GM19455 (cell line): ENCODE data around the gene DLD.
"Not testable (repeated sequence)": the region's sequence is repeated elsewhere in the genome, so short reads cannot be mapped to it uniquely, and the experiment has no call there.

Source experiments
- ATAC-seq: cut with Tn5 transposase; IDR thresholded peaks from one replicate; pipeline ENCODE4 v1.9.1; 2021; ENCODE audit not compliant: unreplicated experiment

DLD gene

DNA sequence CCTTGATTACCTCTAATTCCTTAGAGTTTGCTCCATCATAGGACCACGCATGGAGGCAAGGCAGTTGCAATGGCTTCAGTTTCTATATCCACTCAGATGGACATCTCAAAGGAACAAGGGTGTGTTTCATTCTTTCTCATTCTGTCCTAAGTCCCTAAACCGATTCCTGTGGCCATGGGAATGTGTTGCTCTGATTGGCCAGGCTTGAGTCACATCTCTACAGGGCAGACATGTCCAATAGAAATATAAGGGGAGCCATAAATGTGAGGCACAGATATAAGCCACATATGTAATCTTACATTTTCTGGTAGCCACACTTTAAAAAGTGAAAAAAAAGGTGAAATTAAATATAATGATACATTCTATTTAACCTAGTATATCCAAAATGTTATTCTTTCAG is 16.9 kb upstream of the DLD start:
- no peak for ATAC-seq

GRCh38 chr7:107874605-107875446 is 16.2 kb upstream of the DLD start:
- no peak for ATAC-seq

DNA sequence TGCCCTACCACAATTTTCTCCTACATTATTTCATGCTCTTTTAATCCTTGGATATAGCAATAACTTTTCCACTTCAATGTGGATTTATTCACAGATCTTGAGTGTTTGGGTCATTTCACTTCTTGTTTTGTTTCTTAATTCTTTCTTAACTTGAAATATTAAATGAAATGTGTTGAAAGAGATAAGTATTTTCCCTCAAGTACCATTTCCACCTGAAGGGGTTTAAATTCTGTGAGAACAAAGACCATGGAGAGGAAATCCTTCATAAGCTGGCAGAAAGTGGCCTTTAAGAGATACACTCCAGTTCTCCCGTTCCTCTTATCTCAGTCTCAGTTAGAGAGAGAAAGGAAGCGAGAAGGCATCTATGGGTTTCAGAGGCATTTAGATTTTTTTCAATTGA is 14.1 kb upstream of the DLD start:
- no peak for ATAC-seq

- ATAC-seq = no peak
These were observed 13.1 kb upstream of the DLD start for GRCh38 chr7:107877731-107878382.

- no peak for ATAC-seq
These were observed 12.3 kb upstream of the DLD start for GRCh38 chr7:107878636-107879035.

- peak; percentile 55 for ATAC-seq
These were observed 11.5 kb upstream of the DLD start for GRCh38 chr7:107879400-107880035.

DNA sequence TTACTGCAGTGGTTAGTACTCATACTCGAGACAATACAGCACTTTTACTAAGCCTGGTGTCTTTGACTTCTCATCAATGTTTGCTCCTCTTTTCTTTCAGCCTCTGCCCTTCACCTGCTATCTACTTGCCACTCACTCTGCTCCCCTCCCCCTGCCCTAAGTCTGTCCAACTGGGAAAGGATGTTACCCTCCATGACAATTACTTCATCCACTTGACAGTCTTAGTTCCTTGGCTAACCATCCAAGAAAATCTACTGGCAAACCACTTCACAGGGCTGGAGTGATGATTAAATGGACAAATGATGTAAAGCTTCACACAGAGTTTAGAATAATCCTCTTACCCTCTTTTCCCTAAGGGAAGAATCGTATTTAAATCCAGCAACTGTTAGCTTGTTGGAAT is 8.2 kb upstream of the DLD start:
- ATAC-seq = no peak

DNA sequence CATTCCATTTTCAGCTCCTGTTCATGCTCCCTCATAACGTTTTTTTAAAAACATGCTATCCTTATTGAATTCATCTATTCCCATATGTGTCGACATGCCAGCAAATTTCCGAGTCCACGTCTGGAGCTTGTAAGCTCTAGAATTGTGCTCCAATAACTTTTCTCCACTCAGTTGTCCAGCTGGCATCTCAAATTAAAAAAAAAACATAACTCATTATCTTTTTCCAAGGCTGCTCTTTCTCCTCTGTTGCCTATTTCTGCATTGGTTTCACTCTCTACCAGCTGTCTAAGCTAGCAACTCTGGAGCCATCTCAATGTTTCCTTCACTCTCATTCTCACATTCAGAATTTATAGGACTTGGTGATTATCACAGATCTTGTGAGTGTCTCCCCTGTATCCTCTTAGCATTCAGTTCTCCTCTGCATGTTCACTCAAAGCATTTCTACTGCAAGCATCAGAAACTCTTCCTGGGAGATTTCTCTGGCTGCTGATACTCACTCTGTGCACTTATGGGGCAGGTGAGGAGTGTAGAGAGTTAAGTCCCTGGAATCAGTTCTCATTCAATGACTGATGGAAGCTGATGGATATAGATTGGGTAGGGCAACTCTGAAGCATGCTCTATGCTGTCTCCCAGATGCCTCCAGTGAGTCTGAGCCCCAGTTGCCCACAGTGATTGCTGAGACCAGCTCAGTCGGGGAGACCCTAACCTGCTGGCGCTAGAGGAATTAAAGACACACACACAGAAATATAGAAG is 6.7 kb upstream of the DLD start:
- no peak for ATAC-seq

DNA sequence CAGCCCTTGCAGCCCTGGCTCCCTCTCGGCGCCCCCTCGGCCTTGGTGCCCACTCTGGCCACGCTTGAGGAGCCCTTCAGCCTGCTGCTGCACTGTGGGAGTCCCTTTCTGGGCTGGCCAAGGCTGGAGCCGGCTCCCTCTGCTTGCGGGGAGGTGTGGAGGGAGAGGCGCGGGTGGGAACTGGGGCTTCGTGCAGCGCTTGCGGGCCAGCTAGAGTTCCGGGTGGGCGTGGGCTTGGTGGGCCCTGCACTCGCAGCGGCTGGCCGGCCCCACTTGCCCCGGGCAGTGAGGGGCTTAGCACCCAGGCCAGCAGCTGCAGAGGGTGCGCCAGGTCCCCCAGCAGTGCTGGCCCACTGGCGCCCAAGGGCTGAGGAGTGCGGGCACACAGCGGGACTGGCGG is 3.2 kb upstream of the DLD start:
- not testable (repeated sequence) for ATAC-seq

DNA sequence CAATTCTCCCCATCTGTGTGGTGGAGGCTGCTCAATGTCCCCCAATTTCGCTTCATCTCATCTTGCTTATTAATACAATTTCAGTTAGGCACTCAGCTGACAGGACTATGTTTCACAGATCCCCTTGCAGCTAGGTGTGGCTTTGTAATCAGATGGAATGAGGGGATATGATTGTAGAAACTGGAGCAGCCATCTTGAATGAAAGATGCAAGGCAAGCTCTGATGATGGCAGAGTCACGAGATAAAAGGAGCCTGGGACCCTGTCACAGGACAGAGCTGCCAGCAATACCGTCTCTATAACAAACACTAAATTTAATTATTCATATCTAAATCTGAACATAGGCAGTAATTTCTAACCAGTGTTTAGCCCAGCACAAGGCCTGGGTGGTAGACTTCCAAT is 991 bp upstream of the DLD start:
- ATAC-seq = no peak

DNA sequence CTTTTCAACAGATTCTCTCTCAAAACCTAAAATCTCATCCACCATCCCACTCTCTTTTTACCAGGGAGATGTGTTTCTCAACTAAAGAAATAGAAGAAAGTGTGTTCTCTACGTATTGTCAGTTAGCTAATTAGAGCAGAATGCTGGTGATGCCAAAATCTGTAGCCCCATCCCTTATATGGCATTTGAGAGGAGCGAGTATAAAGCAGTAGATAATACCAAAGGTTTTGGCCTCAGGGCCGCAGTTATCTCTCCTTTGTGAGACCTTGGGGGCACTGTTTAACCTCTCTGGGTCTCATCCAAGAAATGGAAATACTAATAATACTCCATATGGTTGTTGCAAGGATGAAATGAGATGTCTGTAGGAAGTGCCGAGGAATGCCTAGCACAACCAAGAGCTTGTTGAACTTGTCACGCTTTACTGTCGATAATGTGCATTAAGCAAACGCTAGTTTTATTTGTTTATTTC is 456 bp upstream of the DLD start:
- ATAC-seq = peak; percentile 6

- ATAC-seq = peak; percentile 23
These were observed 818 bp downstream of the DLD start for GRCh38 chr7:107891636-107892366.

DNA sequence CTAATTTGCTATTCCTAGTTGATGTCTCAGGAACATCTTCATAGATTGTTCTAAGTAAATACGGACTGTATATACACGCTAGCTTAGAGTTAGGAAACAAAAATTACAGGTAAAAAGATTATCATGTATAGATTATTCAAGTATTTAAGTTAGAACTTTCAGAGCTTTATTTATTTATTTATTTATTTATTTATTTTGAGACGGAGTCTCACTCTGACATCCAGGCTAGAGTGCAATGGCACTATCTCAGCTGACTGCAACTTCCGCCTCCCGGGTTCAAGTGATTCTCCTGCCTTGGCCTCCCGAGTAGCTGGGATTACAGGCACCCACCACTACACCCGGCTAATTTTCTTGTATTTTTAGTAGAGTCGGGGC is 1.4 kb downstream of the DLD start:
- ATAC-seq = not testable (repeated sequence)

DNA sequence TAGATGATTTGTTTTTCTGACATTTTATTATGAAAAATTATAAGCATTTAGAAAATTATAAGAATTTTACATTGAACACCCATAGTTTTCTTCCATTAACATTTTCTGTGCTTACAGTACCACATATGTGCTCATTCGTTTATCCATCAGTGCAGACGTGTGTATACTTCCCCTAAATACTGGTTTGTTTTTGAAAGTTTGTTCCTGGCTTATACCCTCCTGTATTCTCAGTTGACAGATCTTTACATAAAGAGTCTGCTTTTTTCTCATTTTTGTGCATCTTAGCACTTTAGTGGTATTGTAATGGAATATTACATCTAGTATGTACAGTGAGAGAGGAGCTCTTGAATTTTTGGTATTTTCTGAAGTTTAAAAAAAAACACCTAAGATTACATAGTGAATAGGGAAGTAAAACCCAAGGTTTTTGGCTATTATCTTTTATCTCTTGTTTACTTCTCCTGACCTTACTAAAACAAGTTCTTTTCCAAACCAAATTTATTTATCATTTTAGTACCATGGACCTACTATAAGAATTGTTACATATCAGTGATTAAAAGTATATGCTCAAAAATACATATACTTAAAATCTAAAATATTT is 8.1 kb downstream of the DLD start:
- no peak for ATAC-seq

DNA sequence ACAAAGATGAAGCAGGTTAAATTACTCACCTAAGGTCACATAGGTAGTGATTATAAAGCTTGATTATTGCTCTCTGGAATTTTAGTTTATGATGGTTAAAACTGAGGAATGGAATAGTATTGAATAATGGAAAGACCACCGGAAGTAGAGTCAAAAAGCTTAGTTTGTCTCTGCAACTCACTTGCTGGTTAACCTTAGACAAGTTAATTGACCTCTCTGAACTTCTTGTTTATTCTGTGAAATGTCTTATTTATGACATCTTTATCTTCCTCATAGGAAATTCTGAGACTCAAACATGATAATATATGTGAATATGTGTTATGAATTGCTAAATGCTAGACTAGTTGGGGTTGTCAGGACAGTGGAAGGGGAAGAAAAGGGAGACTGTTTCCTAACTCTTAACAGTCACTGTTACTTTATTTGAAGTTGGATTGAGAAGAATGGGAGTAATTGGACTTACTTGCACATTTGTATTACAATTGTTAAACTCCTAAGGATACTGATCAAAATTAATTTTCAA is 9.6 kb downstream of the DLD start:
- no peak for ATAC-seq

- no peak for ATAC-seq
These were observed 11.4 kb downstream of the DLD start for GRCh38 chr7:107902381-107902780.

DNA sequence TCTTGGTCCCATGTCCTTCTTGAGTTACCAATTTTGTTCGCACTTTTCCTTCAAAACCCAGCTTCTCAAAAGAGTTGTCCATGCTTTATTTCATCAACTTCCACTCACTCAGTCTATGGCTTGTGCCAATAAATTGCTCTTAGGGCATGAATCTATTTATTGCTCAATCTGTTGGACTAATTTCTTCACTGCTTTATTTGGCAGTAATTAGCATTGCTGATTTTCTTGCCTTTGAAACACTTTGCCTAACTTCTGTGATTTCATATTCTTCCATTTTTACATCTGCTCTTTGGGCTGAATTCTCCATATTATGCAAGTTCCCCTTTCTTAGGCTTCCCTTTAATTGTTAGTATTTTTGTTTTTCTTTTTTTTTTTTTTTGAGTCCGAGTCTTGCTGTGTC is 16.8 kb downstream of the DLD start:
- no peak for ATAC-seq

- no peak for ATAC-seq
These were observed 18.5 kb downstream of the DLD start for GRCh38 chr7:107909445-107909844.

GRCh38 chr7:107911981-107912380 is 21.0 kb downstream of the DLD start:
- ATAC-seq = no peak

DNA sequence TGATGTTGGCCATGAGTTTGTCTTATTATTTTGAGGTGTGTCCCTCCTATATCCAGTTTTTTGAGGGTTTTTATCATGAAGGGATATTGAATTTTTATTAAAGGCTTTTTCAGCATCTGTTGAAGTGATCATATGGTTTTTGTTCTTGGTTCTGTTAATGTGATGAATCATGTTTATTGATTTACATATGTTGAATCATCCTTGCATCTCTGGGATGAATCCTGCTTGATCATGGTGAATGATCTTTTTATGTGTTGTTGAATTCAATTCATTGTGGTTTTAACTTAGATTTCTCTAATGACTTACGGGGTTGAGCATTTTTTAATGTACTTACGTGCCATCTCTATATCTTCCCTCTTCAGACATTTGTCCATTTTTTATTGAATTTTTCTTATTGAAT is 22.9 kb downstream of the DLD start:
- no peak for ATAC-seq
